ENCODE data around the gene PROX1.

DNA sequence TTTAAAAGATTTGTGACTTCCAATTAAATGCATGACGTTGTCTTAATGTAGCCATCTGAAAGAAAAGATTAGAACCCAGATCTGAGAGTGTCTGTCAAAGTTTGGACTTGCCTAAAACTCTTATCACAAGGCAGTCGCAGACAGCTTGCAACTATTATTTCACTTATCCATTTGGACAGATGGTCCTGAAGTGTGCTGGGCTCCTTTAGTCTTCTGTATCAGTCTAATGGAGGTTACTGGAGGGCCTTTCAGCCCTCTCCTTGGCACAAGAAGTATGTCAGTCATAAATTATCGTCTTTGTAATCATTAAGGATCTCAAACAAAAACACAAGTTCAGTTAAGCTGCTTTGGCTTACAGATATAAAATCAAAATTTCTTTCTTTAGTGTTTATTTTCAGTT lies 15.5 kb downstream of the PROX1 start:
- TF ChIP-seq CTCF (optimal IDR thresholded peaks at IDR 0.05 in 1 of 3, IDR thresholded peaks at IDR 0.05 in 1 of 3, conservative IDR thresholded peaks at IDR 0.05 in 1 of 3; ENCODE audit: extremely low read depth in 1 of 3, insufficient read depth in 2 of 3, low read length in 3 of 3) (no peak), EZH2 (IDR thresholded peaks at IDR 0.05; ENCODE audit: low read length) (no peak)

All from keratinocyte (primary cell).